GM19395 (cell line): ENCODE results near the gene TEX53.

ENCODE experiments used
- ATAC-seq: cut with Tn5 transposase; IDR thresholded peaks from one replicate; pipeline ENCODE4 v1.9.1; 2021; ENCODE audit warnings: mild to moderate bottlenecking, moderate library complexity; ENCODE audit not compliant: unreplicated experiment

The TEX53 gene

DNA sequence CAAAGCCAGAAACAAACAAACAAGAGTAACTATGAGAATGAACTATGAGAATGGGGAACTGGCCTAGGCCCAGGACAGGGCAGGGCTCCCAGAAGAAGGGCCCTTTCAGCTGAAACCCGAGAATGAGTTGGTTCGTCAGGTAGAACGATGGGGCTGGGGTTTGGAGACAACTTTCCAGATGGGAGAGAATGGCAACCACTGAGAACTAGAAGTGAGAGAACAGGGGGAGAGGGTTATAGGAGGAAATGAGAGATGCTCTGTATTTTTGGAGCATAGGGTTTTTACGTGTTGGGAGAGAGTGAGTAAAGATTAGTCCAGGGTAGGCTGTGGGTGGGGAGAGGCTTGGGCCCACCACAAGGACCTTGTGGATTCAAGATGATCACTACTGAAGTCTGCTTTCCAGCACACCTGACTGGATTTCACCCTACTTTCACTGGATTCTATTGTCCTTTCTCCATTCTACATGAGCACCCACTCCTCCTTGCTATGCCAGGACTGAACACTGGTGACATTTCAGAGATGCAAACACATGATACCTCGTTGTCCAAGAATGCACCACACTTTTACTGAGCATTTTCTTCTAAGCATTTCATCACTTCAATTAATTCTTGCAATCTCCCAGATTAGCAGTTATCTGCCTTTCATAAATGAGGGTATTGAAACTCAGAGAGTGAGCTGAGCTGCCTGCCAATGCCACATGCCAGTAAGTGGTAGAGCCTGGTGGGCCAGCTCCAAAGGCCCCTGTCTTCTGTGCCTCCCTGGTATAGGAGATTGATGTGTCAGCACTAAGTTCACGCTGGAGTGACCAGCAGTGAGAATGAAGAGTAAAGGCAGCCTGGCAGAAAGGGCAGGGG is 49.7 kb downstream of the TEX53 start:
- ATAC-seq, result peak; percentile 57

GRCh38 chr9:114606597-114607207 is 50.9 kb downstream of the TEX53 start:
- no peak for ATAC-seq
